ENCODE measurements around the gene IGSF21.
"Not testable (repeated sequence)": the region's sequence is repeated elsewhere in the genome, so short reads cannot be mapped to it uniquely, and the experiment has no call there.

Gene IGSF21

GRCh38 chr1:18354612-18355011 lies 247.0 kb downstream of the IGSF21 start:
- DNase-seq (ENCODE audit: low read depth in 3 of 3): no peak

GRCh38 chr1:18357622-18358230 lies 250.1 kb downstream of the IGSF21 start:
- DNase-seq (ENCODE audit: low read depth in 3 of 3): no peak

DNA sequence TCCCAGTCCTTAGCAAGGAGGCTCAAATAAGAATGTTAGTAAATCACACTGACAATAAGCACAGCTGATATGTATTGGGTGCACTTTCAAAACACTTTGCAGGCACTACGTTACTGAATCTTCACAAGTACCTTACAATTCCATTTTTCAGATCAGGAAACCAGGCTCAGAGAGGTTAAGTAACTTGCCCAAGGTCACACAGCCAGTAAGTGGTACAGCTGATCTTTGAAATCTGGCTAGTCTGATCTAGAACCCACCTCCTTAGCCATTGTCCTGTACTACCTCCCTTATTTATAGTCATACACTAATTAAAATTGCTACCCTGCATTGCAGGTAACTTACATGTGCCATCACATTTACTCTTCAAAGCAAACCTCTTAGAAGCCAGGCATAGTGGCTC lies 251.0 kb downstream of the IGSF21 start:
- no peak for DNase-seq (ENCODE audit: low read depth in 3 of 3)

GRCh38 chr1:18360251-18360650 lies 252.7 kb downstream of the IGSF21 start:
- DNase-seq (ENCODE audit: low read depth in 3 of 3): no peak

DNA sequence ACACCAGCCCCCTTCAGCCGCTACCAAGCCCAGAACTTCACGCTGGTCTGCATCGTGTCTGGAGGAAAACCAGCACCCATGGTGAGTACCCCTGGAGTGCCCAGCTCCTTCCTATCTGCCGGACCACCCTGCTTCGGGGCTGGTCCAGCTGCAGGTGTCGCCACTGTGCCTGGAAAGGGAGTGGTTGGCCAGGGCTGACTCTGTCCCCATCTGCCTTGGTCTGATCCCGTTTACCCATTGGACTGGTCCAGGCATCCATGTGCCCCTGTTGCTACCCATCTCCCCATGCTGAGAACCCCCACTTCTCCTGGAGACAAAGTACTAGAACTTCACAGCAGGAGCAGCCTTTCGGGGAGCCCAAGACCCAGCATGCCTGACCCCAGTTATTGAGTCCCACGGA lies 254.6 kb downstream of the IGSF21 start:
- DNase-seq (ENCODE audit: low read depth in 3 of 3): no peak

GRCh38 chr1:18363436-18363835 lies 255.8 kb downstream of the IGSF21 start:
- no peak for DNase-seq (ENCODE audit: low read depth in 3 of 3)

GRCh38 chr1:18365099-18365705 lies 257.6 kb downstream of the IGSF21 start:
- DNase-seq (ENCODE audit: low read depth in 3 of 3): no peak

DNA sequence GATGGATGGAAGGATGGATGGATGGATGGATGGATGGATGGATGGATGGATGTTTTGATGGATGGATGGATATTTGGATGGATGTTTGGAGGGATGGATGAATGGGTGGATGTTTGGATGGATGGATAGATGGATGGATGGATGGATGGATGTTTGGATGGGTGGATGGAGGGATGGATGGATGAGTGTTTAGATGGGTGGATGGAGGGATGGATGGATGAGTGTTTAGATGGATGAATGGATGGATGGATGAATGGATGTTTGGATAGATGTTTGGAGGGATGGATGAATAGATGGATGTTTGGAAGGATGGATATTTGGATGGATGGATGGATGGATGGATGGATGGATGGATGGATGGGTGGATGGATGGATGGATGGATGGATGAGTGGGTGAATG lies 264.9 kb downstream of the IGSF21 start:
- not testable (repeated sequence) for DNase-seq (ENCODE audit: low read depth in 3 of 3)

- no peak for DNase-seq (ENCODE audit: low read depth in 3 of 3)
These were observed 265.6 kb downstream of the IGSF21 start for GRCh38 chr1:18373151-18373550.

GRCh38 chr1:18373882-18374493 lies 266.4 kb downstream of the IGSF21 start:
- DNase-seq (ENCODE audit: low read depth in 3 of 3): no peak

- no peak for DNase-seq (ENCODE audit: low read depth in 3 of 3)
These were observed 269.1 kb downstream of the IGSF21 start for GRCh38 chr1:18376661-18377060.

GRCh38 chr1:18380288-18380687 lies 272.7 kb downstream of the IGSF21 start:
- DNase-seq (ENCODE audit: low read depth in 3 of 3): no peak

GRCh38 chr1:18384059-18384458 lies 276.5 kb downstream of the IGSF21 start:
- DNase-seq (ENCODE audit: low read depth in 3 of 3): no peak

DNA sequence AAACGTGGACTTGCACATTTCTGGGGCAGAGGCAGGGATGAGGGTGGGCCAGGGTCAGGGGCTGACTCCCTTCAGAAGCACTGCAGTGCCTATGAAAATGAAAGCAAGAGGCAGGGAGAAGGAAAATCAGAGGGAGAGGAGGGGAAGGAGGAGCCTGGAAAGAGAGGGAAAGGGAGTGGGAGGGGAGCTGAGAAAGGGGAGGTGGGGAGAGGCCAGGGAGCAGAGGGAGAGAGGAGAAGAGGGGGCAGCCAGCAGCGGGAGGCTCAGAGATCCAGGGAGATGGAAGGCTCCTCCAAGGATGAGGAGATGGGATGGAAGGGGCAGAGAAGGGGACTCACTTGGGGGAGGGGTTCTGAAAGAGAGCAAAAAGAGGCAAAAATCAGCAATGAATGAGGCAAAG lies 276.9 kb downstream of the IGSF21 start:
- DNase-seq (ENCODE audit: low read depth in 3 of 3): no peak

DNA sequence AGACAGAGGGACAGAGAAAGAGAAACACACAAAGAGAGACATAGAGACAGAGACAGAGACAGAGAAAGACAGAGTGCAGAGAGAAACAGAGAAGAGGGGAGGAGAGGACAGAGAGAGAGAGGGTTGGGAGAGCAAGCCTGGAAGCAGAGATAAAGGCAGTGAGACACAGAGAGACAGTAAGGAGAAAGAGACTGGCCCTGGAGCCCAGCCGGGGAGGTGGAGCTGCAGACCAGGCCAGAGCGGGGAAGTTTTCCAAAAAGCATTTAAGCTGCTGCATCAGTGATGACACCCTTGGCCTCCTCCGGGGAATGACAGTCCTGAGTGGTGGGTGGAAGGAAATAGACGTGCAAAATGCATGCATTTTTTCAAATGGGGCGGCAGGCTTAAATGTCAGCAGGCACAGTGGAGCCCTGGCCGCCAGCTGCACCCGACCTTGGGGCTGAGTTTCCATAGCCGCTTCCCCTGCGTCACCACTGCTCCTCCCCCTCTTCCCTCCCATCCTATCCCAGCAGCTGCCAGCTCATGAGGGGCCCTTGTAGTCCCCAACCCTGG lies 277.7 kb downstream of the IGSF21 start:
- DNase-seq (ENCODE audit: low read depth in 3 of 3): no peak

- no peak for DNase-seq (ENCODE audit: low read depth in 3 of 3)
These were observed 279.0 kb downstream of the IGSF21 start for GRCh38 chr1:18386591-18386990.

- no peak for DNase-seq (ENCODE audit: low read depth in 3 of 3)
These were observed 279.7 kb downstream of the IGSF21 start for GRCh38 chr1:18387307-18387706.

GRCh38 chr1:18390953-18391352 lies 283.4 kb downstream of the IGSF21 start:
- no peak for DNase-seq (ENCODE audit: low read depth in 3 of 3)

DNA sequence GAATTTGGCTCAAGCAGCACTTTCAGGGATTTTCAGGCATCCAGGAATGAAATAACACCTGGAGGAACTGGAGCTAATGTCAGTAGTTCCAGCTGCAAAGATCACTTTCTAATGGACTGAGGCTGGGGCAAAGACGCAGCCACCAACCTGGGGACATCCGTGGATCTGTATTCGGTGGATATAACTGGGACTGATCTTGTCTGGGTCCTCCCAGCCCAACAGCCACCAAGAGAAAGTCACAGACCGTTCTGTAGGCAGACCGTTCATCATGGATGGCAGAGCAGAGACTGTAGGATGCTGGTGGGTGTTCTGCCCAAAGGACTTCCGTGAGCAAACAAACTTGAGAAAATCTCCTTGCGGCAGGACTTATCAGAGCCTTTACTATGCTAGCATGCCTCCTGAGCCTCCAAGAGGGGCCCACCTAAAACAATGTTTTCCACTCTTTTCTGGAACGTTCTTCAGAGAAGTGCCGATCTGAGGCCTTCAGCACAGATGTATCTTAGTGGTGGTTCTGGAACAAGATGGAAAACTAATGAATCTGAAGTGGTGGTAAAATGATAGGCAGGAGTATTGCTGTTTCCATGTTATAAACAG lies 287.1 kb downstream of the IGSF21 start:
- DNase-seq (ENCODE audit: low read depth in 3 of 3): no peak

GRCh38 chr1:18396247-18396980 lies 288.8 kb downstream of the IGSF21 start:
- DNase-seq (ENCODE audit: low read depth in 3 of 3): no peak

DNA sequence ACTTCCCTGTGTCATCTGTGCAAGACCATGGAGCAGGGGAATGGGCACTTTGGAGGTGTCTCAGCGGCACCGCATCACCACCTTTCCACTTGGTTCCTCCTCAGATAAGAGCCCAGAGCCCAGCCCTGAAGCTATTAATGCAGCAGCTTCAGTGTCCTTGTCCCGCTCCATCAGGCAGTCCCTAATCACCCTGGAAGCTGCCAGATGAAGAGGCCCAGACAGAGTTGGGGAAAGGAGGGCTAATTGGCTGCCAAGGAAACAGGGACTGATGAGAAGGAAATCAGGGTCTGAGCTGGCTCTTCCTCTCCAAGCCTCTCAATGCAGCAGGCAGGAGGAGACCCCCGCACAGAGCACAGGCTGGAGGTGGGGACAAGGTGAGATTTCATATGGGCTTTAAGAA lies 290.0 kb downstream of the IGSF21 start:
- DNase-seq (ENCODE audit: low read depth in 3 of 3): no peak
